ENCODE measurements around the gene NBAS.
"Not testable (repeated sequence)": the region's sequence is repeated elsewhere in the genome, so short reads cannot be mapped to it uniquely, and the experiment has no call there.

Gene NBAS

DNA sequence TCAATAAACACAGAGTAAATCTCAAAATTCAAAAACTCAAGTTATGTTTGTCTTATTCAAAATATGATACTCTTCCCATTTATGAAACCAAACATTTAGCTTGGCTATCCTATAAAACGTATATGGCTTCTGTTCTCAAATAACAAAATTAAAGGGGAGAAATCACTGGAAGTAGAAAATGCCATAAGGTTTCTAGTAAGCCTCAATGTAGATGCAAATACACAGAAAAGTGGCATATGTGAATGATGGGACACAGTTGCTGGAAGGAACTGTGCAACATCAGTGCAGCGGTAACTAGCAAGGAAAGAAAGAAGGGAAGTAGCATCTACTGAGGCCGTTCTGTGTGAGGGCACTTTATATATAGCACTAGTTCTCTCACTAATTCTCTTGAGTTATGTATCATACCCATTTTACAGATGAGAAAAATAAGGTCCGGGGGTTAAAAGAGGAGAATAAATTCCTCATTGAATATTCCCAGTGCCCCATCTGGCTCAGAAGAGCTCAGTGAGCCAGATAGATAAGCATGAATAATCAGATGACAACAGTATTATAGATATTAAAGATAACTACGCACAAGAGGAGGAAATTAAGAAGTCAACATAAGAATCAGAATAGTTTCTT, 27.2 kb downstream of the NBAS start:
- in situ Hi-C loops (cut with MboI; ENCODE audit: low sequenced_read_pairs), result no loop called here

DNA sequence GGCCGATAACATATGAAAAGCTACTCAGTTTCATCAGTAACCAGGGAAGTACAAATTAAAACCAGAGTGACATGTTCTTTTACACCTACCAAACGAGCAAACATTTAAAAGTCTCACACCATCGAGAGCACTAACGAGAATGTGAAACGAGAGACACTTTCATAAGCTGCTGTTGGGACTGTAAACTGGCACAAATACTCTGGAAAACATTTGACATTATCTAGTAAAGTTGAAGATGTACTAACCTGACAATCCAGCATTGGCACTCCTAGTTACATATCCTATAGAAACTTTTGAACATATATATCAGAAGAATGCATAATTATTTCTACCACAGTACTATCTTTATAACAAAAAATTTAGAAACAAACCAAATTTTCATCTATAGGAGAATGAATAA, 28.1 kb downstream of the NBAS start:
- in situ Hi-C loops (cut with MboI; ENCODE audit: low sequenced_read_pairs), result no loop called here

DNA sequence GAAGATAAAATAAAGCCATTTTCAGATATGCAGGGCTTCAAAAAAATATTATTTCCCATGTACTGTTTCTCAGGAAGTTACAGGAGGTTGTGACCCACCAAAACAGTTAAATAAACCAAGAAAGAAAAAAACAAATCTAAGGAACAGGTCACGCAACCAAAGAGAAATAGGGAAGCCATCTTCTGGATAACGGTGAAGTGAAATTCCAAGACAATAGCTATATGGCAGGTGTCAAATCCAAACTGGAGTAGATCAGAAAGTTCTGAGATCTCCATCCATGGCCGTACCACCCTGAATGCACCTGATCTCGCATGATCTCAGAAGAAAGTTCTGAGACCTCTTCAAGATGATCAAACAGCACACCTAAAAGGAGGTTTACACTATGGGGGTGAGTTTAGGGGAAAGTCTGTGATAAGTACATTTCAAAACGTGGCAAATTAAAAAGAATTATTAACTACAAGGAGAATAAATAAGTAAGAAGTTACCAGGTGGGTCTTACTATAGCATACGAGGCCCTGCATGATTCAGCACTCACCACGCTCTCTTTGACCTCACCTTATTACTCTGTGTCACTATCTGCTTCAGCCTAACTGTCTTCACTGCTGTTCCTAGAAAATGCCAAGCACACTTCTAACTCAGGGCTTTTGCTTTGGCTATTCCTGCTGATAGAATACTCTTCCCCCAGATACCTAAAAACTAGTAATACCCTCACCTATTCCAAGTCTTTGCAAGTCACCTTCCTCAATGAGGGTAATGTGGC, 29.9 kb downstream of the NBAS start:
- in situ Hi-C loops (cut with MboI; ENCODE audit: low sequenced_read_pairs), result no loop called here

DNA sequence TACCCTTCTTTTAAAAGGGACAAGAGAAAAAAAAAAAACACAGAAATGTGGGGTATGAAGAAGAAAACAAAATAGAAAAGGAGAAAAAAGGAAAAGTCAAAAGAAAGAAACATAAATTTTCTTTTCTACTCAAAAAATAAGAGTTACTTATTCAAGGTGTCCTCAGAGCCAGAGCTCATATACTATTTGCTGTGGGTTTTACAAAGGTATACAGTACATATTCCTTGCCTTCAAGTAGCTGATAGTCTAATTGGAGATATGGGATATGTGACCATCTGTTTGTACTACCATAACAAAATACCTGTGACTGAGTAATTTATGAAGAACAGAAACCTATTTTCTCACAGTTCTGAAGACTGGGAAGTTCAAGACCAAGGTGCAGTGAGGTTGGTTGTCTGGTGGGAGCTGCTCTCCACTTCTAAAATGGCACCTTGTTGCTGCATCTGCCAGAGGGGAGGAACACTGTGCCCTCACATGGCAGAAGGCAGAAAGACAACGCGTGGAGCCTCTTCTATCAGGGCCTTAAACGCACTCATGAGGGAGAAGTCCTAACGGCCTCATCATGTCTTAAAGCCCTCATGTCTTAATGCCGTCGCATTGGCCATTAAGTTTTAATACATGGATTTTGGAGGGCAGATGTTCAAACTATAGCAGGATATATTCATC, 33.9 kb downstream of the NBAS start:
- in situ Hi-C loops (cut with MboI; ENCODE audit: low sequenced_read_pairs), result no loop called here

DNA sequence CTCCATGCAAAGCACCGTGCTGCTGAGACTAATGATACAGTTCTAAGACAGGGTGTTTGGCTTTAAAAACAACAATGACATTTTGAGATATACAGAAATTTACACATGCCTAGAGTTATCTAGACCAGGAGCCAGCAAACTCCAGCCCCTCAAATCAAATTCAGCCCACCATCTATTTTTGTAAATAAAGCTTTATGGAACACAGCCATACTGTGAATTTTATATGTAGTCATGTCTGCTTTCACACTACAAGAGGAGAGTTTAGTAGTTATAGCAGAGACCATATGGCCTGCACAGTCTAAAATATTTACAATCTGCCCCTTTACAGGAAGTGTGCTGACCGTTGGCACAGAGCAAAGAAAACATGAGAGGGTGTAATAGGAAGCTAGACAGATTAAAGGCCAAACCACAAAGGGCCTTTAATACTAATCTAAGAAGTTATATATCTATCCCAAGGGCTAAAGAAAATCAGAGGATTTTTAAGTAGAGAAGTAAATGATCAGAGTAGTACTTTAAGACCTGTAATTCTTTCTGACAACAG, 39.4 kb downstream of the NBAS start:
- in situ Hi-C loops (cut with MboI; ENCODE audit: low sequenced_read_pairs), result no loop called here

DNA sequence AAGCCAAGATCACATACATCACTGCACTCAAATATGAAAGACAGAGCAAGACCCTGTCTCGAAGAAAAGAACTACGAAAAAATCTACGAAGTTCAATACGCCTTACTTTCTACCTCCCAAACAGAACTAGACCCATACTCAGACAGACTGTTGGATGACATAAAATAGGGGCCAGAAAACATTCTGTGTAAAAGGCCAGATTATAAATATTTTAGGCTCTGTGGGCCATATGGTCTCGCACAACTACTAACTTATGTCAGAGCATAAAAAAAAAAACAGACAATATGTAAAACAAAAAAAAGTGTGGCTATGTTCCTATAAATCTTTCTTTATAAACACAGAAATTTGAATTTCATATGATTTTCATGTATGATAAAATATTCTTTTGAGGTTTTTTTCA, 40.8 kb downstream of the NBAS start:
- in situ Hi-C loops (cut with MboI; ENCODE audit: low sequenced_read_pairs), result no loop called here

DNA sequence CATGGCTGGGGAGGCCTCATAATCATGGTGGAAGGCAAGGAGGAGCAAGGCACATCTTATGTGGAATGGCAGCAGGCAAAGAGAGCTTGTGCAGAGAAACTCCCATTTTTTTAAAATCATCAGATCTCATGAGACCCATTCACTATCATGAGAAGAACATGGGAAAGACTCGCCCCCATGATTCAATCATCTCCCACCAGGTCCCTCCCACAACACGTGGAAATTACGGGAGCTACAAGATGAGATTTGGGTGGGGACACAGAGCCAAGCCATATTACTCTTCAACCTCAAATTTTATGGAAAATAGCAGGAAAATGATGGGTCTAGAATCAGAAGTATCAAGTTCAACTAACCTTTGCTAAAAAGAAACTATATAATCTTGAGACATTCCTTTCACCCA, 42.4 kb downstream of the NBAS start:
- in situ Hi-C loops (cut with MboI; ENCODE audit: low sequenced_read_pairs), result not testable (repeated sequence)

DNA sequence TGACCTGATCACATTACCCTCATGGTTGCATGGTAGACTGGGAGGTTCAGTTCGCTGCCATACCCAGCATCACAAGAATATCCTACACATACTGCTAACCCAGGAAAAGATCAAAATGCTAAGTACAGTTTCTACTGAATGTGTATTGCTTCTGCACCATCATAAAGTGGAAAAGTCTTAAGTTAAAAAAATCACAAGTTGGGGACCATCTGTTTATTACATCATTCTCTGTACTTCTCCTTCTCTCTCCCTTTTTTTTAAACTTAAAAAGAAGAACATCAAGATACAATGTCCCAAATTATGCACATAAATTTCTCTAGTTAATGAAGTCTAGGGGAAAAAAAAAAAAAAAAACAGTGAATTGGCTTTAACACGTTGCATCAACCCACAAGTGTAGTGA, 43.3 kb downstream of the NBAS start:
- in situ Hi-C loops (cut with MboI; ENCODE audit: low sequenced_read_pairs), result no loop called here

DNA sequence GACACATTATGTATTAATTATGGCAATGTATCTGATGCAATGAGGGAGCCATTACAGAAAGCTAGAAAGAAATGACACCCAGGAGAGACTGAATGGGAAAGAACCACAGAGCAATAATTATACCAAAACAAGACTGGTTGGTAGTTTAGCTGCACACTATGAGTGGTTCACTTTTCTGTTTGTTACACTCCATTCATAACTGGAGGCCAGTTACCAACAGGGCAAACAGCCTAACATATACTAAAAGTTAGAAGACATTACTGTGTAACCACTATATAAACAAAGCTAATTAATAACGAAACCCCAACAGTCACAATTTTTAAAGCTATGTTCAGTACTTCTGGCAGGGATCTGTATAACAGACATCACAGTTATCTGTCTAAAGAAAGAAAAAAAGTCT, 49.4 kb downstream of the NBAS start:
- in situ Hi-C loops (cut with MboI; ENCODE audit: low sequenced_read_pairs), result no loop called here

DNA sequence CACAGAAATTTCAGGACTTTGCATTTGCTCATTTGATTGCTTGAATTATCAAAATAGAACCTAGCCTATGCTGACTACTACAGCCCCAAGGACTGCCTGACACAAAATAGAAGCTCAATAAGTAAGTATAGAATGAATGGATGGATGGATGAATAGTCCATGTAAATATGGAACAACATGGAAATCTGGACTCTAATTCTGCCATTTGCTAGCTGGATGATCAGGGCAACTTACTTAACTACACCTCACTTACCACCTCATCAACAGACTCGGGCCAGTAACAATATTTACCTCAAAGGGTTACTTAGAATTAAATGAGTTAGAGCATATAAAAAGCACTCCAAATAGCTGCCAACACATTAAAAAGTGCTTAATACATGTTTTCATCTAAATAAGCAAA, 50.6 kb downstream of the NBAS start:
- in situ Hi-C loops (cut with MboI; ENCODE audit: low sequenced_read_pairs), result no loop called here

DNA sequence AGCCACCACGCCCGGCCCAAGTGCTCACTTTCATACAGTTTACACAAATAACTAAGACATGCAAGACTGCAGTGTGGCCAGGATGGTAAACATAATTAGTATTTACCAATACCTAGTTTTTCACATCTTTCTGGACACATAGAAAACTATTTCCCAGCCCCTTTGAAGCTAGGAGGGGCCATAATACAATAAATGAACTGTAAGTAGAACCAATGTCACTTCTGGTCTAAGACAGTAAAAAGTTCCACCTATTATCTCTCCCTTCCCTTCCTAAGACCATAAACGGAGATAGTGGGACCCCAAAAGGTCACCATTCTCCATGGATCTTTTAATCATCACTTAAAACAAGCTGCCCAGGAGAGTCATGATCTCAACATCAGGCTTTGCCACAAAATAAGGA, 51.0 kb downstream of the NBAS start:
- in situ Hi-C loops (cut with MboI; ENCODE audit: low sequenced_read_pairs), result no loop called here

DNA sequence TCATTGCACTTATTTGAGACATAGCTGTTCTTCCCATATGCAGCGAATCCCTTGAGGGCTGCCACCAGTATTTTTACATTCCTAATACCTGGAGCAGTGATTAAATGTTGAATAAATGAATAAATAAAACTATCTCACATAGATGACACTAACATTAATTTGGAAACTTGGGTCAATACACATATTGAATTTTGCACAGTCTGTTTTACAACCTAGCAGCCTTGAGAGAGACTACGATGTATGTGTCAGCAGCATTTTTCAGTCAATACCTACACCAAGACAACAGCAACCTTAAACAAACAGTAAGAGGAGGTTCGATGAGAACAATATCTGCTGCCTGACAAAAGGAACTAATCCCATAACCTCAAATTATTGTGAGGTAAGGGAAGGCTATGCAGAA, 53.4 kb downstream of the NBAS start:
- in situ Hi-C loops (cut with MboI; ENCODE audit: low sequenced_read_pairs), result no loop called here

DNA sequence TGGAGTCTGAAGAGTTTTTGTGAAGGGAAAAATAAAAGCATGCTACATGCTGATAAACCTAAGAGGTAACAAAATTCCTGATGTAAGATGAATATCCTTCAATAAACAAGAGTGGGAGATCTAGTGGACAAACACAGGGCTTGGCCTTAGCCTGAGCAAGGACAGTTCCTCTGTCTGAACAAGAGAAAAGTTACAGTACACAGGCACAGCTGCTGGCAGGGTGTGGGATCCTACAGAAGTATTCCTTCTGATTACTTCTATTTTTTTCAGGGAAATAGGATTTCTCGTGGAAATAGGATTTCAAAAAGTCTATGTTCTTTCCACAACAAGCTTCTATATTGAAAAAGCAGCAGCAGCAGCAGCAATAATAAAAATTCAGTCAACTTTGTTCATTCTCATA, 54.1 kb downstream of the NBAS start:
- in situ Hi-C loops (cut with MboI; ENCODE audit: low sequenced_read_pairs), result no loop called here

DNA sequence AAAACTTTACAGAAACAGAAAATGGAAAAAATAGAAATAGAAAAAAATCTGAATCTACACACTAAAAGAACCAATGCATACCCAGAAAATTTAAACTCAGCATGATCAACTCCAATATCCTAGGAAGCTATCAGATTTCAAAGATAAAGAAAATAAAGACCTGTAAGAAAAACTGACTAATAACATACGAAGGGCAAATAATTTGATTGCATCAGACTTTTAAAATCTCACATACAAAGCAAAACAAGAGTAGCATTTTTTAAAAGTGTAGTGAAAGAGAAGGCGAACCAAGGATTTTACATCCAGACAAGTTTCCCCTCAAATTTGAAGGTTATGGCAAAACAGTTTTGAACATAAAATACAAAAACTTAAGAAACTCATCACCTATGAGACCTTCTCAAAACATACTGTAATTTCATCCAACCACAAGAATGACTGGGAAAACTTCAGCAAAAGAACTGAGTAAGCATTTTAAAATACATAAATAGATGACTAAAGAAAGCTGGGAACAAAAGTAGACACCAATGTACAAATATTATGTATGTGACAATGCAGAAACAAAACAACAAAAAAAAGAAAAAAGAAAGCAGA, 54.8 kb downstream of the NBAS start:
- in situ Hi-C loops (cut with MboI; ENCODE audit: low sequenced_read_pairs), result no loop called here

DNA sequence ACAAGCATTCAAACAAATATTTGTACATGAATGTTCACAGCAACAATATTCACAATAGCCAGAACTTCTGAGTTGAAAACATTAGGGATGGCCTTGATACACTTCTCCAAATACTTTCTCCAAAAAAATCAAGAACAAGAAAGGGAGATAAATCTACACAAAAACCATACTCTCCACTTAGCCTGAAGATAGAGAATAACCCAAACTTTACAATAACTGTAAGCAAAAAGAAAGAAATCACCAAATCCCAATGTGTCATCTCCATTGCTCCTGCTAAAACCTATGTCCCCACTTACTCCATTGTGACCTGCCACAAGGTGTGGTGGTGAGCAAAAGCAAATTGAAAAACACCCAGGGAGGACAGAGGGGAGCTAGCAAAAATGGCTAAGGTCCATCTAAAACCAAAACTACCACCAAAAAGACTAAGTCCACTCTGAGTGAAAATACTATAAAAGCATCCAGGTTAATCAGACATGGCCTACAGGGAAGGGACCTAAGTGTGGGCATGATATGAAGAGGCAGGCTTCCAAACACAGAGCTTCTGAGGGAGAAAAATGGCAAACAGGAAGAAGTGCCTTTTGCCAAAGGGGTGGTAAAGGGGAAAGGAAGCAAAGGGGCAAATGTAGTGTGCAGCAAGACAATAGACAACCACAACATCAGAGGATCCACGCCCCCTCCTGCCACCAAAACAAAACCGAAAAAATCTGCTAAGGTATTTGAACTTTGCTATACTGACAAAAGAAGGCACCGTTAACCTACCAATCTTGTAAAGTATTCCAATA, 56.1 kb downstream of the NBAS start:
- in situ Hi-C loops (cut with MboI; ENCODE audit: low sequenced_read_pairs), result no loop called here

DNA sequence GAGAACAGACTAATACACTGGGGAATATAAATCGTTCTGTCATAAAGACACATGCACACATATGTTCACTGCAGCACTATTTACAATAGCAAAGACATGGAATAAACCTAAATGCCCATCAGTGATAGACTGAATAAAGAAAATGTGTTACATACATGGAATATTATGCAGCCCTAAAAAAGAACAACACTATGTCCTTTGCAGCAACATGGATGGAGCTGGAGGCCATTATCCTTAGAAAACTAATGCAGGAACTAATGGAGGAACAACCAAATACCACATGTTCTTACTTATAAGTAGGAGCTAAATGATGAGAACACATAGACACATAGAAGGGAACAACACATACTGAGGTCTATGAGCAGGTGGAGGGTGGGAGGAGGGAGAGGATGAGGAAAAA, 61.9 kb downstream of the NBAS start:
- in situ Hi-C loops (cut with MboI; ENCODE audit: low sequenced_read_pairs), result not testable (repeated sequence)

DNA sequence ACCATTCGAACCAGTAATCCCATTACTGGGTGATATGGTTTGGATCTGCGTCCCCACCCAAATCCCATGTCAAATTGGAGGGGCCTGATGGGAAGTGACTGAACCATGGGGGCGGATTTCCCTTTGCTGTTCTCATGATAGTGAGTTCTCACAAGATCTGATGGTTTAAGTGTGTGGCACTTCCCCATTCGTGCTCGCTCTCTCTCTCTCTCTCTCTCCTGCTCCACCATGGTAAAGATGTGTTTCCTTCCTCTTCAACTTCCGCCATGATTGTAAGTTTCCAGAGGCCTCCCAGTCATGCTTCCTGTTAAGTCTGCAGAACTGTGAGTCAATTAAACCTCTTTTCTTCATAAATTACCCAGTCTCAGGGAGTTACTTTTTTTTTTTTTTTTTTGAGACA, 62.6 kb downstream of the NBAS start:
- in situ Hi-C loops (cut with MboI; ENCODE audit: low sequenced_read_pairs), result no loop called here

DNA sequence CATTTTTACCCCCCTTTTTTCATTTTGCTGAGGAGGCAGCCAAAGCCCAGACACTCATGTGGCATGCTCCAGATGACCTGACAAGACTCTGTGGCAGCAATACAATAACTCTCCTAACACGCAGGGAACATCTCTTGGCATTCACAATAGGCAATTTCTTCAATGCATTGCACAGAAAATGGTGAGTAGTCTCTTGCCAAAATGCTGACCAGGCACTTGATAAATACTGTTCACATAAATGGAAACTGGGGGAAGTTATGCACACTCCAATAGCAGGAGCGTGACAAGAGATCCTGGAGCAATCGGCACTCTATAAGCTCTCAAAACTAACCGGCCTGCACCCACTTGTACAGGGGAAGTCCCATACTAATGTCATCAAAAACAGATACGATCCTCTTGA, 66.3 kb downstream of the NBAS start:
- in situ Hi-C loops (cut with MboI; ENCODE audit: low sequenced_read_pairs), result no loop called here

DNA sequence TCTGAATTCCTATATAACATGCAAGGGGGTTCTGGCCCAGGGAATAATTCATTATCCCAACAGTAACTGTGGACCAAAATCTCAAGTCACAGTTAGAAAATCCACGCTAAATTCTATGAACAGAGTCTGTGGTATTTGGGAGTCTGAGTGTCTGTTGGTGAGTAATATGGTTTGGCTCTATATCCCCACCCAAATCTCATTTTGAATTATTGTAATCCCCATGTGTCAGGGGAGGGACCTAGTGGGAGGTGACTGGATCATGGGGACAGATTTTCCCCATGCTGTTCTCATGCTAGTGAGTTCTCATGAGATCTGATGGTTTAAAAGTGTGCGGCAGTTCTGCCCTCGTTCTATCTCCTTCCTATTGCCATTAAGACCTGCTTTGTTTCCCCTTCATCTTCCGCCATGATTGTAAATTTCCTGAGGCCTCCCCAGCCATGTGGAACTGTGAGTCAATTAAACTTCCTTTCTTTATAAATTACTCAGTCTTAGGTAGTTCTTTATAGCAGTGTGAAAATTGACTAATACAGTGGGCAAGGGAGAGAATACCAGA, 68.3 kb downstream of the NBAS start:
- in situ Hi-C loops (cut with MboI; ENCODE audit: low sequenced_read_pairs), result no loop called here

DNA sequence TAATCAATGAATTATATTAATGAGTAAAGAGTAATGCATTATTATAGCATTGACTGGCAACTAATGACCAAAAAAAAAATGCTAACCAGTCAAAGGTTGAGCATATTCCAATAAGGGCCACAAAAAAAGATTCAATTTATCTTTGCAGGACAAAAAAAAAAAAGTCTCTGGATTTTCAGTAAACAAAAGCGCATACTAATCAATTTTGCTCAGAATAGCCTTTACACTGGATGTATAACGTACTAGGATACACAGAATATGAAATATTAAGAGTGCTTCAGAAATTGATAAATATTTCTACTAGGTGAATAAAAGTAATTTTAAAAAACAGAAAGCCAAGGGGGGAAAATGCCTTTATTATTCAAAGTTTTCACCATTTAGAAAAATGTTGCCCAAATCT, 74.4 kb downstream of the NBAS start:
- in situ Hi-C loops (cut with MboI; ENCODE audit: low sequenced_read_pairs), result no loop called here

DNA sequence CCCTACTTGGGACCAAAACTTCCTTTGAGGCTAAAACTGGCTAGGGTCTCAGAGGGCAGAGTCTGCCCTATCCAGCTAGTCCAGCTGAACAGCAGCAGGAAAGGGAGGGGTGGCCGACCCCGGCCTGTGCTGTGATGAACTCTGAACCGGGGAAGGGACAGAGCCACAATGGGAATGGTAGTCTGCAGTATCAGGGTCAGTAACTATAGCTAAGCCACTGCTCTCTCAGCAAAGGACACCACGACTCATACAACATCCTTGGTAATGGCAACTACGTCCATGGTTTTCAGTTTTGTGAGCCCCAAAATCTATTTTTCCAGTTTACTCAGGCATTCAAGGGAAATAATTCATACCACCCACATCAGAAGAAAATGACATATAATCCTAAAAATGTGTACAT, 75.2 kb downstream of the NBAS start:
- in situ Hi-C loops (cut with MboI; ENCODE audit: low sequenced_read_pairs), result no loop called here
